Right cardiac atrium (tissue), 5 donors: ENCODE results near the gene PRUNE1. TPM values are rescaled to one million over a fixed set of nuclear protein-coding genes. Genes with fewer than 3 reads are reported as not detected.

Source experiments
- ATAC-seq, 2 donors: fragments of 200-7000 bp; cut with Tn5 transposase; one replicate each; pipeline versions ENCODE4 v1.8.0 to v1.9.1; 2020; ENCODE audit warnings: moderate library complexity in 2 of 2, mild to moderate bottlenecking in 1 of 2
- DNase-seq, 3 donors: peaks; one replicate each; pipeline ENCODE4 v3.0.0-alpha.2; 2020
- H3K27ac ChIP-seq: one replicate; pipeline ENCODE4 v1.5.1; 2013; ENCODE audit warnings: mild to moderate bottlenecking, low read length, control low read depth, moderate library complexity
- H3K27me3 ChIP-seq: one replicate; pipeline ENCODE4 v1.6.1; 2013; ENCODE audit not compliant: control insufficient read depth, insufficient read depth
- H3K4me1 ChIP-seq: one replicate; pipeline ENCODE4 v1.6.1; 2013; ENCODE audit warnings: low read length; ENCODE audit not compliant: control insufficient read depth, insufficient read depth
- H3K4me3 ChIP-seq: one replicate; pipeline ENCODE4 v1.5.1; 2013; ENCODE audit warnings: low read length, control low read depth
- H3K9me3 ChIP-seq: one replicate; pipeline ENCODE4 v1.6.1; 2013; ENCODE audit warnings: low read length; ENCODE audit not compliant: control insufficient read depth
- WGBS: extraction: QIAGEN DNeasy Blood & Tissue Kit; methylation state at CpG from one replicate; pipeline ENCODE4 v1.1.7; 2013; 5-methylcytosine and 5-hydroxymethylcytosine counted together
- intact Hi-C, 4 donors: fragments of 100-400 bp; cut with DNase I; formaldehyde crosslinking; loops; one replicate each; pipeline versions ENCODE4 v1.11.0 to v1.14.0; 2022 to 2023
- polyA plus RNA-seq: library from polyadenylated mRNA; stranded (reverse); fragments of 200-250 nt; gene quantifications from one replicate; pipeline ENCODE4 v1.2.3, GENCODE V29; 2013
- total RNA-seq, 4 donors: library from RNA; stranded (reverse); fragmentation: NEBNext Ultra II Directional; extraction: Animal tissue kit (Norgen Biotek cat#: 25700); gene quantifications; one replicate each; pipeline ENCODE4 v1.2.1, GENCODE V29; 2021
- donor health status: healthy with polysubstance abuse.
- donor health status: DM: no; HTN: yes; CAD: no.
- donor health status: DM: no; HTN: no; CAD: no.
- donor health status: DM: no; HTN: yes; CAD: no; lungs with severe emphysema.
- donor health status: DM: yes; HTN: yes; CAD: no.

Gene PRUNE1
- total and polyA plus RNA-seq, 5 donors: 39.3 to 66.0 (median 47.6) TPM

GRCh38 chr1:151054971-151055547 lies 46.8 kb downstream of the PRUNE1 start:
- H3K27ac ChIP-seq: peak overlapping the region; percentile 22
- 77% methylated on average over 4 of the region's 4 CpGs for WGBS
- intact Hi-C loops: loop anchor here in 1 of 4 donors (10.0 kb wide), 1 partner anchor 50 kb away; the partner anchor contains the start of genes MINDY1 and PRUNE1
- H3K27me3 ChIP-seq: no peaks in the 10 kb centered on the region
- no peak overlapping the region for H3K4me3 ChIP-seq
- ATAC-seq (no peak), DNase-seq (no peak)
- peaks cover 12% of the 10 kb centered on the region for H3K4me1 ChIP-seq
- H3K9me3 ChIP-seq: no peaks in the 10 kb centered on the region

GRCh38 chr1:151055581-151055980 lies 47.3 kb downstream of the PRUNE1 start:
- Histone ChIP-seq H3K4me3 (no peak overlapping the region), H3K4me1 (peaks cover 12% of the 10 kb centered on the region), H3K27ac (peak overlapping the region; percentile 22), H3K27me3 (no peaks in the 10 kb centered on the region), H3K9me3 (no peaks in the 10 kb centered on the region)
- 44% methylated on average over 2 of the region's 2 CpGs for WGBS
- DNase-seq: no peak
- intact Hi-C loops: loop anchor here in 1 of 4 donors (10.0 kb wide), 1 partner anchor 51 kb away; the partner anchor contains the start of genes MINDY1 and PRUNE1
- ATAC-seq: no peak

- H3K4me1 ChIP-seq: peaks cover 12% of the 10 kb centered on the region
- intact Hi-C loops: loop anchor here in 1 of 4 donors (10.0 kb wide), 1 partner anchor 51 kb away; the partner anchor contains the start of genes MINDY1 and PRUNE1
These were observed 47.9 kb downstream of the PRUNE1 start for GRCh38 chr1:151056149-151056548.

GRCh38 chr1:151058692-151059091 lies 50.4 kb downstream of the PRUNE1 start:
- intact Hi-C loops: loop anchor here in 1 of 4 donors (10.0 kb wide), 1 partner anchor 54 kb away; the partner anchor contains the start of genes MINDY1 and PRUNE1
- H3K27me3 ChIP-seq: no peaks in the 10 kb centered on the region
- peak overlapping the region; percentile 84 for H3K4me3 ChIP-seq
- H3K27ac ChIP-seq: peak overlapping the region; percentile 86
- no peaks in the 10 kb centered on the region for H3K9me3 ChIP-seq
- peak; percentile 28 to 66 (median 63) for DNase-seq
- WGBS: under 1% methylated on average over 10 of the region's 10 CpGs
- peak; percentile 1 to 3 for ATAC-seq
- peaks cover 12% of the 10 kb centered on the region for H3K4me1 ChIP-seq

More at GRCh38 chr1:151056149-151056548, 47.9 kb downstream of the PRUNE1 start:
- peak overlapping the region; percentile 16 for H3K27ac ChIP-seq
- H3K4me3 ChIP-seq: no peak overlapping the region
- DNase-seq: no peak
- WGBS: 48% methylated on average over 2 of the region's 2 CpGs
- H3K27me3 ChIP-seq: no peaks in the 10 kb centered on the region
- no peak for ATAC-seq
- no peaks in the 10 kb centered on the region for H3K9me3 ChIP-seq

- no peaks in the 10 kb centered on the region for H3K9me3 ChIP-seq
- H3K4me1 ChIP-seq: peaks cover 12% of the 10 kb centered on the region
- under 1% methylated on average over 58 of the region's 58 CpGs for WGBS
- H3K27me3 ChIP-seq: no peaks in the 10 kb centered on the region
- DNase-seq (peak; percentile 89 to 95 (median 94)), ATAC-seq (peak; percentile 94)
- intact Hi-C loops: loop anchor here in 1 of 4 donors (10.0 kb wide), 1 partner anchor 55 kb away; the partner anchor contains the start of genes MINDY1 and PRUNE1
- peak within 1 kb of the TSS; percentile 84 for H3K4me3 ChIP-seq
- H3K27ac ChIP-seq: peak within 1 kb of the TSS; percentile 86
These were observed 51.1 kb downstream of the PRUNE1 start, which contains the start of gene CDC42SE1 for GRCh38 chr1:151059109-151060006. Gene CDC42SE1, minus strand, starts transcription at chr1:151059622. Its CDS starts 3,892 bp downstream, at chr1:151055730.

- ATAC-seq (peak; percentile 49 to 50), DNase-seq (peak; percentile 69 to 78 (median 74))
- peaks cover 12% of the 10 kb centered on the region for H3K4me1 ChIP-seq
- no peaks in the 10 kb centered on the region for H3K27me3 ChIP-seq
- peak within 1 kb of the TSS; percentile 86 for H3K27ac ChIP-seq
- WGBS: 1% methylated on average over 15 of the region's 15 CpGs
- H3K4me3 ChIP-seq: peak within 1 kb of the TSS; percentile 84
- no peaks in the 10 kb centered on the region for H3K9me3 ChIP-seq
- intact Hi-C loops: no loop called here
These were observed 51.9 kb downstream of the PRUNE1 start, which contains the start of gene MLLT11 for GRCh38 chr1:151060007-151060656. Gene MLLT11, plus strand, starts transcription at chr1:151060397. Its CDS starts 6,828 bp downstream, at chr1:151067225.

GRCh38 chr1:151060657-151061421 lies 52.6 kb downstream of the PRUNE1 start:
- WGBS: 49% methylated on average over 4 of the region's 4 CpGs
- DNase-seq: no peak
- Histone ChIP-seq H3K9me3 (no peaks in the 10 kb centered on the region), H3K27me3 (no peaks in the 10 kb centered on the region), H3K4me1 (peaks cover 9% of the 10 kb centered on the region), H3K4me3 (peak overlapping the region; percentile 84), H3K27ac (peak overlapping the region; percentile 65)
- intact Hi-C loops: no loop called here
- ATAC-seq: no peak

DNA sequence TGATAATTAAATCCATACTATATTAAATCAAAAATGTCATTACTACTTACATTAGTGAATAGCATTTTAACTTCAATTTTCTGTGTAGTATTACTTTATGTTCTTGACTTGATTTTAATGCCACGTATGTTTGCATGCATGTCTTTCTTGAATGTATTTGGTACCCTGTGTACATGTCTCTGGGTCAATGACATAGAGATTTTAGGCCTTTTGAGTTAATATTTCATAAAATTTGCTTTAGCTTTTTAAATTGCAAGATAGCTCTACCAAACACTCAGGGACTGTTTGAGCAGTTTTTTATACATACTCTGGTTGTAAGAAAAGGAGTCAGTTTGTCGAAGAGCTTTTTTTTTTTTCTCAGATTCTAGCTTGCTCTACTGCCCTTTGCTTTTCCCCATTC lies 53.5 kb downstream of the PRUNE1 start:
- Histone ChIP-seq H3K4me1 (peaks cover 6% of the 10 kb centered on the region), H3K9me3 (no peaks in the 10 kb centered on the region), H3K27ac (no peak overlapping the region), H3K27me3 (no peaks in the 10 kb centered on the region), H3K4me3 (no peak overlapping the region)
- DNase-seq (no peak), ATAC-seq (no peak)
- intact Hi-C loops: no loop called here
- WGBS: 78% methylated on average over 2 of the region's 2 CpGs

GRCh38 chr1:151062741-151063371 lies 54.6 kb downstream of the PRUNE1 start:
- Histone ChIP-seq H3K4me1 (peaks cover 1% of the 10 kb centered on the region), H3K27me3 (no peaks in the 10 kb centered on the region), H3K4me3 (no peak overlapping the region), H3K9me3 (no peaks in the 10 kb centered on the region), H3K27ac (no peak overlapping the region)
- WGBS: 57% methylated on average over 3 of the region's 3 CpGs
- no peak for DNase-seq
- intact Hi-C loops: no loop called here
- ATAC-seq: no peak
